Esophagus muscularis mucosa (tissue), 4 donors: ENCODE results near the gene RNGTT.

Experiments used
- EP300 ChIP-seq: sonication (generic); formaldehyde crosslinking; IDR thresholded peaks from one replicate; pipeline ENCODE4 v1.6.1; 2017; ENCODE audit warnings: antibody characterized with exemption
- POLR2A ChIP-seq: fragments of 450-650 bp; IDR thresholded peaks from one replicate; pipeline ENCODE4 v1.6.1; 2017; ENCODE audit warnings: antibody characterized with exemption, moderate library complexity, mild to moderate bottlenecking, low read depth
- POLR2AphosphoS5 ChIP-seq, 2 donors: sonication (generic); formaldehyde crosslinking; IDR thresholded peaks; one replicate each; pipeline ENCODE4 v1.6.1; 2017; ENCODE audit warnings: antibody characterized with exemption in 2 of 2
- TF ChIP-seq, protein P1 (sequence below), 3 experiments: fragments of 200-600 bp in 2 of 3; fragments of 450-650 bp in 1 of 3; sonication (generic) in 2 of 3; IDR thresholded peaks; one replicate each; pipeline ENCODE4 v1.5.1; 2017 to 2019; ENCODE audit warnings: antibody characterized with exemption in 3 of 3, mild to moderate bottlenecking in 2 of 3, moderate library complexity in 1 of 3

DNA sequence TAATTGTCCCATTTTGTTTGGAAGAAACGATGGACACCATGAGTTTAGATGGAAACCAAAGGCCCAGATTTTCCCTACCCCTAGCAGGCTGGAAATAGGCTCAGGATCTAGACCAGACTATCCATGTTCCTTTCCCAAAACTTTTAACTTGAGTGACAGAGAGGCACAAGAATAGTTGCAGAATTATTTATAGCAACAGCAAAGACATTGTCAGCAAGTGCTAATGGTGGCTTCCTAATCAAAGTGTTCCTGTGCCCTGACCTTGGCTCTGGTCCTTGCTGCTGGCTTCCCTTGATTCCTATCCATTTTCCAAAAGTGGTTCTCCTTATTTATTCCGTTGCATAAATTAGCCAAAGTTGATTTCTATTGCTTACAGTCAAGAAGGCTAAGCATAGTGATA is 103.1 kb downstream of the RNGTT start:
- TF ChIP-seq, protein P1, sequence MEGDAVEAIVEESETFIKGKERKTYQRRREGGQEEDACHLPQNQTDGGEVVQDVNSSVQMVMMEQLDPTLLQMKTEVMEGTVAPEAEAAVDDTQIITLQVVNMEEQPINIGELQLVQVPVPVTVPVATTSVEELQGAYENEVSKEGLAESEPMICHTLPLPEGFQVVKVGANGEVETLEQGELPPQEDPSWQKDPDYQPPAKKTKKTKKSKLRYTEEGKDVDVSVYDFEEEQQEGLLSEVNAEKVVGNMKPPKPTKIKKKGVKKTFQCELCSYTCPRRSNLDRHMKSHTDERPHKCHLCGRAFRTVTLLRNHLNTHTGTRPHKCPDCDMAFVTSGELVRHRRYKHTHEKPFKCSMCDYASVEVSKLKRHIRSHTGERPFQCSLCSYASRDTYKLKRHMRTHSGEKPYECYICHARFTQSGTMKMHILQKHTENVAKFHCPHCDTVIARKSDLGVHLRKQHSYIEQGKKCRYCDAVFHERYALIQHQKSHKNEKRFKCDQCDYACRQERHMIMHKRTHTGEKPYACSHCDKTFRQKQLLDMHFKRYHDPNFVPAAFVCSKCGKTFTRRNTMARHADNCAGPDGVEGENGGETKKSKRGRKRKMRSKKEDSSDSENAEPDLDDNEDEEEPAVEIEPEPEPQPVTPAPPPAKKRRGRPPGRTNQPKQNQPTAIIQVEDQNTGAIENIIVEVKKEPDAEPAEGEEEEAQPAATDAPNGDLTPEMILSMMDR (IDR thresholded peaks at IDR 0.05), result no peak
- TF ChIP-seq POLR2A, result no peak
- TF ChIP-seq EP300, result no peak
- no peak for TF ChIP-seq POLR2AphosphoS5 (IDR thresholded peaks at IDR 0.05)
